ENCODE results near the gene ACVR2B.

Gene ACVR2B

GRCh38 chr3:38460377-38461270, 6.9 kb downstream of the ACVR2B start:
- TF ChIP-seq TCF12 (IDR thresholded peaks at IDR 0.05; ENCODE audit: low read depth) (no peak), ZBTB7A (IDR thresholded peaks at IDR 0.05; ENCODE audit: low read depth) (no peak), FOXM1 (IDR thresholded peaks at IDR 0.05; ENCODE audit: borderline replicate concordance, low read depth) (no peak), TEAD4 (IDR thresholded peaks at IDR 0.05) (no peak), MAX (IDR thresholded peaks at IDR 0.05) (no peak), YY1 (IDR thresholded peaks at IDR 0.05; ENCODE audit: low read depth) (no peak), USF1 (IDR thresholded peaks at IDR 0.05) (no peak), REST (IDR thresholded peaks at IDR 0.05; ENCODE audit: low read depth) (no peak), RAD21 (IDR thresholded peaks at IDR 0.05; ENCODE audit: low read depth) (no peak), TAF1 (IDR thresholded peaks at IDR 0.05; ENCODE audit: low read depth) (no peak), NFIC (IDR thresholded peaks at IDR 0.05) (no peak), CREB1 (IDR thresholded peaks at IDR 0.05; ENCODE audit: low read depth) (no peak), CEBPB (IDR thresholded peaks at IDR 0.05) (no peak), EGR1 (IDR thresholded peaks at IDR 0.05) (no peak), EP300 (IDR thresholded peaks at IDR 0.05; ENCODE audit: borderline replicate concordance) (no peak)

GRCh38 chr3:38465588-38466154, 12.0 kb downstream of the ACVR2B start:
- TF ChIP-seq USF1 (IDR thresholded peaks at IDR 0.05) (no peak), EGR1 (IDR thresholded peaks at IDR 0.05) (no peak), NFIC (IDR thresholded peaks at IDR 0.05) (no peak), TCF12 (IDR thresholded peaks at IDR 0.05; ENCODE audit: low read depth) (no peak), TAF1 (IDR thresholded peaks at IDR 0.05; ENCODE audit: low read depth) (no peak), EP300 (IDR thresholded peaks at IDR 0.05; ENCODE audit: borderline replicate concordance) (no peak)

- TF ChIP-seq FOXM1 (IDR thresholded peaks at IDR 0.05; ENCODE audit: borderline replicate concordance, low read depth) (no peak), REST (IDR thresholded peaks at IDR 0.05; ENCODE audit: low read depth) (no peak), YY1 (IDR thresholded peaks at IDR 0.05; ENCODE audit: low read depth) (no peak)
These were observed 15.1 kb downstream of the ACVR2B start for GRCh38 chr3:38468765-38469164.

- TF ChIP-seq MAX (IDR thresholded peaks at IDR 0.05), result no peak
- TF ChIP-seq FOXM1 (IDR thresholded peaks at IDR 0.05; ENCODE audit: borderline replicate concordance, low read depth), result no peak
- no peak for TF ChIP-seq ZBTB7A (IDR thresholded peaks at IDR 0.05; ENCODE audit: low read depth)
- TF ChIP-seq CEBPB (IDR thresholded peaks at IDR 0.05), result no peak
- TF ChIP-seq TEAD4 (IDR thresholded peaks at IDR 0.05), result no peak
These were observed 16.2 kb downstream of the ACVR2B start for GRCh38 chr3:38469852-38470251.

GRCh38 chr3:38471260-38471857, 17.7 kb downstream of the ACVR2B start:
- TF ChIP-seq FOXM1 (IDR thresholded peaks at IDR 0.05; ENCODE audit: borderline replicate concordance, low read depth) (no peak), NFIC (IDR thresholded peaks at IDR 0.05) (no peak), REST (IDR thresholded peaks at IDR 0.05; ENCODE audit: low read depth) (no peak), USF1 (IDR thresholded peaks at IDR 0.05) (no peak), RAD21 (IDR thresholded peaks at IDR 0.05; ENCODE audit: low read depth) (no peak), MAX (IDR thresholded peaks at IDR 0.05) (no peak), EGR1 (IDR thresholded peaks at IDR 0.05) (no peak), TAF1 (IDR thresholded peaks at IDR 0.05; ENCODE audit: low read depth) (no peak)
